Measurements from ENCODE around the gene STUM.

The STUM gene

DNA sequence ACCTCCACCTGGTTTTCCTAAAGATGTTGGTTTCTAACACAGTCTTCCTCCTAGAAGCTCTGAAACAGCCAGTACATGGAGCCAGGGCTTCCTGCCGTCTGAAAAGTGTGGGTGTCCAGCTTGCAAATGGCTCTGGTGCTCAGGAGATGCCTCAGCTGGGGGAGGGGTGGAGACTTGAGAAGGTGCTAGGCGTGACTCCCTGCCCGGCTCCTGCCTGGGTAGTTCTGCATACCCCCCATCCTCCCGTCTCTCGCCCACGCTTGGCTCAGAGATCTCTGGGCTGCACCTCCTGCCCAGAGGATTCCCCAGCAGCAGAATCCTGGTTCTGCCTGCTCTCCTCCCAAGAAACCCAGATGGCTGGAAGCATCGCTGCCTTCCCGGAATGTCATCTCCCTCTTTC, 16.9 kb downstream of the STUM start:
- DNase-seq, result no peak

DNA sequence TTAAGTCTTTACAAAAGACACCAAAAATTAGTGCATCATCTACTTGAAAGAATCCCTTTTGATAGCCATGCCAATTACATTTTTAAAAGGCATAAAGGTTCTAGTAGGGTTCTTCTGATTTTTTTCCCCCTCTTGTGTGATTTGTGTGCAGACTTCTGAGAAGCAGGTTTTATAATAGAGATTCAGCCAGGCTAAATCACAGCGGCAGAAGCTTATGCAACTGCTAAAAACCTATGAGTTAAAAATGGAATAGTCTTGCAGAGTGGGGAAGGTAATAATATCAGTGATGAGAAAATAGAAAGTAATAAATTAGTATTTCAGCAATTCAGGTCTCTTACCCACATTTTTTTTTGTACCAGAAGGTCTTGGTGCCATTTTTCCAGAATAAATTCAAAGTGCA, 17.7 kb downstream of the STUM start:
- DNase-seq, result no peak

DNA sequence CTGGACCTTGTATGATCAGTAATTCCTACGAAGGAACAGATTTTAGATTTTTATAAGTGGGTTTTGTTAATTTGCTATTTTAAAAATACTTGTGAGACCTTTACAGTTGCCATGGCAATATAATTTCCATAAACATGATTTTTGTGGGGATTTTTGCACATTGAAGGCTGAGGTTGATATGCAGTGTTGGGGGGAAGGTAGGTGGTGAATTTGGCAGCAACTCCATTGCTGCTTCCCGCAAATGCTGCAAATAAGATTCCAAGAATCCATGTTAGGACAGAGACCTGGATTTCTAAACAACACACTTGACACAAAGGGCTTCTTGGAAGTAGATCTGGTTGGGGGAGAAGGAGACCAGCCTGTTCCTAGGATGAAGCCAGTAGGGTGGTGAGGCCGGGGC, 18.2 kb downstream of the STUM start:
- DNase-seq, result no peak

DNA sequence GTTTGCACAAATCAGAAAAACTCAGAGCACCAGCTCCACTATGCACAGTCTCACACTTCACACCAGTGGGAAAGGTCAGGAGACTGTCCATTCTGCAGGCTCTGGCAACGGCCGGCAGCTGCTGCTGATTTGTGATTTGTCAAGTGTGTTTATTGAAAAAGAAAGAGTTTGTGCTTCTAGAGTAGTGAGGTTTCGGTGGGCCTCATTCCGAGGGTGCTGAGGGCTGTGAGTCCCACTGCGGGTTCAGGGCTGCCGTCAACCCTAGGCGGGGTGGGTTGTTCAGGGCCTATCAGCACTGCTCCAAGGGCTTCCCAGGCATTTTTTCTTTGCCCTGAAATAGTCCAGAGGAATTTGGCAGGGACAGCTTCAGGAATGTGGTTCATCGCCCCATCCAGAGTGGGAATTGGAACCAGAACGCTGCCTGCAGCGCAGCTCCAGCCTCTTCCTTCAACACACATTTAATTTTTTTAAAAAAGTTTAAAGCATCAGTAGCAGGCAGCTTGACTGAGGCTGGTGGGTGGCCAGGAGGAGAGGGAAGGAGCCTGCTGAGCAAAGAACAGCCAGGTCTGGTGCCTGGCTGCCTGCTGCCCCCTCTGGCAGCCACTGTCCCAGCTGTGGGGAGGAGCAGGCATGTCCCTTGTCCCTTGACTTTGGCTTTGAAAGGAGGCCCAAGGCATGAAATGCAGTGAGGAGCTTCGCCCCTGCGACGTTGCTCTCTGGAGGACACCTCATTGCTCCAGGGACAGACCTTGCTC, 19.7 kb downstream of the STUM start:
- DNase-seq, result no peak

DNA sequence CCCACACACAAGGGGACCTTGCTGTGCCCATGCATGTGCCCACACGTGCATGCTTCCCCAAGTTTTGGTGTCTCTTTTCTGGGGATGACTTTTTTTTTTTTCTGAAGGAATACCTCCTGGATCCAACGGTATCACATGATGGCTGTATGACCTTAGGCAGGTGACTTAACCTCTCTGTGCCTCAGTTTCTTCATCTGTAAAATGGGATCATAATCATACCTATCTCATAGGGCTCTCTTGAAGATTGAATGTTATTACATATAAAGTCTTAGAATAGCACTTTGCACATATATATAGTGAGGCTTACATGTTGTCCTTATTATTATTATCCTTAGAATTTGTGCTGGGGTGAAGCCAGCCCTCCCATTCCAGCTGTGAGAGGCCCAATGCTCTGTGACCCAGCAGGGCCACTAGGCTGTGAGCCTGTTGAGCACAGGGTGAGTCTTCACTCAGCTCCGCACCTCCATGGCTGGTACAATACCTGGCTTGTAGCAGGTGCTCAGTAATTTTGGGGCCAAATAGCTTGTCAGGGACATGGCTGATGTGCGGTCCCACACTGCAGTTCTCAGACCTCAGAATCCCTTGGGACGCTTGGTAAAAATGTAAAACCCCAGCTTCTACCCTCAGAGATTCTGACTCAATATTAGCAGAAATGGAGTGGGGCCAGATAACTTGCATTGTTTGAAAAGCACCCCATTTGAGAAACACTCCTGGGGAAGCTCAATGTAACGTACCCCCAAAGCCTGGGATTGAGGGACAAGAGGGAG, 20.6 kb downstream of the STUM start:
- no peak for DNase-seq

DNA sequence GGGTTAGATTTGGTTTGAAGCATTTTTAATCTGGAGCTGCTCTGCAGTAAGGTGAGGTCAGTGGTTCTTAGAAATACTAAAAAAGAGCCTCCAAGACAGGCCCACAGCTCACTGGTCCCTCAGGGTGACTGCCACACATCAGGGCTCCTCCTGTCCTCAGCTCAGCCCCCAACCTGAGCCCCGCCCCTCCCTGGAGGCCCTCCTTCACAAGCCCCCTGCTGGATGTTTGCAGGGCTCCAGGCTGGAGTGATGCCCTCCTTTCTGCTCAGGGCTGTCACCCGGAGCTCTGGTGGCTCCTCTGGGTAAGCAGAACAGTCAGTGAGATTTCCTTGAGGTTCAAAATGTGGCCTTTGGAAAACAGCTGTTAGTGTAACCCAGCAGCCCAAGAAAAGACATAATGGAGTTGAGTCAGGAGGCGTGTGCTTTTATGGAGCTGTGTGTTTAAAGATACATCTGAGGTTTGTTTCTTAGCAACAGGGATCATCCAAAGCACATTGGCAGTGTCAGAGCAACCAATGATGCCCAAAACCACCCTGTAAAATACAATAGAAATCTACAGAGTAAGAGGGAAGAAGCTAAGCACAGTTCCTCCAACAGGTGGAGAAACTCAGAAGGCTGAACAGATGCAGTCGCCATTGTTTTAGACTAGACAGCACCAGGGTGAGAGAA, 21.4 kb downstream of the STUM start:
- DNase-seq, result no peak

DNA sequence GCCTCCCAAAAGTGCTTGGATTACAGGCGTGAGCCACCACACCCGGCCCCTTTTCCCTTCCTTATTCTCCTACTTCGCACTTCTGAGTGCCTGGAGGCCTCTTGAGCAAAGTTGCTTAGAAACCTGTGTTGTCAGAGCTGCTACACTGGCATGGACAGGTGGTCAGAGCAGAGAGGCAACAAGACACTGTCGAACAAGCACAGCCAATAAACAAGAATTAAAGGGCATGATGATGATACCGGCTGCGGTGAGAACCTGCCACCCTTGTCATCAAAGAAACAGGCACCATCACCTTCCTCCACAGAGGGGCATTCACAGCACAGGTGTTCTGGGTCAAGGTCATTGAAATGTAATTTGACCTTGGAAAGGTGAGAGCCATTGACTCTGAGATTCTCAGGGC, 23.3 kb downstream of the STUM start:
- DNase-seq, result no peak

DNA sequence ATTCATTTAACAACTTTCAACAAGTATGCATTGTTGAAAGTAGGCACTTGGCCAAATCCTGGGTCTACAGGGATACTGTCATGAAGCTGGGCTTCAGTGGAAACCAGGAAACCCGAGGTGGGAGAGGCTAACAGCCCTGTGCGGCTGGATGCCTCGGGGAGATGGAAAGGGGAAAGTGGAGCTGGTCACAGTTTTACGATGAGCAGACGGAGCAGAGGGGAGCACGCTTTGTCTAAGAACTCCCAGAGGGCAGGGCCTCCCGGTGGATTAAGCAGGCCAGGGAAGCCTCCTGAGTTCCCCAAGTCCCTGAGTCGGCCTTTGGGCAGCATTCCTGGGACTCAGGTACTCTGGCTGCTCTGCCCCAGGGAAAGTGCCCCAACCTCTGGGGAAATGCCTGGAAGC, 23.8 kb downstream of the STUM start:
- DNase-seq, result no peak

DNA sequence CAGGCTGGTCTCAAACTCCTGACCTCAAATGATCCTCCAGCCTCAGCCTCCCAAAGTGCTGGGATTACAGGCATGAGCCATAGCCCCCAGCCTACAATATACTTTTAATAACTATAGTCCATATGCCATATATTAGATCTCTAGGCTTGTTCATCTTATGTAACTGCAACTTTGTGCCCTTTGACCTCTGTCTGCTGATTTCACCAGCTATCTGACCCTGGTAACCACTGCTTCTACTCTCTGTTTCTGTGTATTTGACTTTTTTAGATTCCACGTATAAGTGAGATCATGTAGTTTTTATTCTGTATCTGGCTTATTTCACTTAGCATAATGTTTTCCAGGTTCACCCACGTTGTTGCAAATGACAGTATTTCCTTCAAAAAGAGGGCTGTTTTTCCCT, 25.5 kb downstream of the STUM start:
- DNase-seq, result no peak

DNA sequence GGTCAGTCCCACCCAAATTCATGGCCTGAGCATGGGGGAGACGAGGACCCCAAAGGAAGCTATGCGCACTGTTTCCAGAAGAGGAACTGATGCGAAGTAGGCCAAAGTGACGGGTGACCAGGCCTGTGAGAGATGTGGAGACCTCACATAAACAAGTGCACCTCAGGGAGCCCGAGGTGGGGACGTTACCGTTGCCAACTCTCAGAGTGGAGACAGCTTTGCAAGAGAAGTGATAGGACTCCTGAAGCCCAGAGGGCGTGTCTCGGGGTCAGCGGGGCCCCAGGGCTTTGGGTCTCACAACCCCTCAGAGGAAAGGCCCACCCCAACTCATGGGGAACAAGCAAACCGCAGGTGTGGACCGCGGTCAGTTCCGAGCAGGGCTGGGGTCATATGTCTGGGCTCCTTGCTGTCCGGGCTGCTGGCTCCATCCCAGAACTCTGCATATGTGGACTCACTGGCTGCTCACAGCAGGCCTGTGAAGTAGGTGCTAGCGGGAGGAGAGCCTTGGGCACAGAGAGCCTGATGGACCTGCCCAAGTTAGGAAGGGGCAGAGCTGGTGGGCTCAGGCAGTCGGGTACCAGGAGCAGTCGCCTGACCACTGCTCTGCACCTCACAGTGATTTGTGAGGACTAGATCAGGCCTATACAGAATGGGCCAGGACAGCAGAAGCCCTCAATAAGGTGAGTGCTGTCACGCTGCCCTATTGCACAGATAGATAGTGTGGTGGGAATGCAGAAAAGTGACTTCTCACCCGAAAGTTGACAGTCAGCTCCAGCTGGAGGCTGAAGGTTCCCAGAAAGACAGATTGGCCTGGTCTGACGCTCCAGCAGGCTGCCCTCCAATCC, 26.2 kb downstream of the STUM start:
- DNase-seq, result no peak

DNA sequence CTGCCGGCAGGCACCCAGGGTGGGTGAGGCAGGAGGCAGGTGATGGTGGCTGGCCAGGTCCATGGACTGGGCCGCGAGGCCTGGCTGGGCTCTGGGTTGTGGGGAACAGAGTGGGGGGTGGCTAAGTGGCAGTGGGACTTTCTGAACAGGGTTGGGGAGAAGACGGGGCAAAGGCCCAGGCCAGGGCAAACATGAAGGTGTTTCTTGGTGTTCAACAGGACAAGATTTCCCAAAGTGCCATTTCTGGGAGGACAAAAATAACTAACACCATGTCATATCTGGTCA, 26.8 kb downstream of the STUM start:
- DNase-seq, result no peak

DNA sequence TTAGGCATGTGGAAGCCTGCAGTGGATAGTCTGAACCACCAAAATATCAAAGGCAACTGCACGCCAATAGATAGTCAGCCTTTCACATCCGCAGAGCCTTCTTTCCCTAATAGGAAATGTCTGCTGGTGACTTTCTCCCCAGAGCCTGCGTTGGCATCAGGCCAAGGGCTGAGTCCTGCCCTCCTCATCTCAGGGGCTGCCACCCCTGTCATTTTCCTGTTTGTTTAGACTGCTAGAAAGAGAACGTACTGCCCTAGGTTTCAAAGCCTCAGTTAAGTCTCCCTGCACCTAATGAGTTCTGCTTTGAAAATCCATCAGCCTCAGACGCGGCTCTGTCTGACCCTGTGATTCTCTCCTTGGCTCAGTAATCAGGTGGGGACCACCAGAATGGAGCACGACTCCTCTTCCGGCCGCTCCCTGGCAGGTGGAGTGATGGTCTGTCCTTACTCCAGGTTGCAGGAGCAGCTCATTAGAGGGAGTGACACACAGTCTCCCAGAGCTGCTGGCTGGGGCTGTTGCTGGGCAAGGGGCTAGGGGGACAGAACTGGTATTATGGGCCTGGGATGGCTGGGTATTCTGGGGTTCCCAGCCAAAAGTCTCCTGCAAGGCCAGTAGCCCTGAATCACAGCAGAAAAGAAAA, 27.3 kb downstream of the STUM start:
- no peak for DNase-seq

DNA sequence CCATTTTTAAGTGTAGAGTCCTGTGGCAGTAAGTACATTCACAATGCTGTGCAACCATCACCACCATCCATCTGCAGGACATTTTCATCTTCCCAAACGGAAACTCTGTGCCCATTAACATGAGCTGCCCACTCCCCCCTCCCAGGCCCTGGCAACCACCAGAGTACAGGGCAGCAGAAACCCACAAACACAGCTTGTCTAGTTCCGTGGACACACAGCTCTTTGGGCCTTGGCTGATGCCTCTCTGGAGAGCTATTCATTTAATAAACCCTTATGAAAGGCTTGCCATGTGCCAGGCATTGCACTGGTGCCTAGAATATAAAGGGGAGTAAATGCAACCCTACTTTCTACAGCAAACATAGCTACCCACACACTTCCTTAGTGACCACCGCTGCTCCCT, 28.0 kb downstream of the STUM start:
- DNase-seq, result no peak

DNA sequence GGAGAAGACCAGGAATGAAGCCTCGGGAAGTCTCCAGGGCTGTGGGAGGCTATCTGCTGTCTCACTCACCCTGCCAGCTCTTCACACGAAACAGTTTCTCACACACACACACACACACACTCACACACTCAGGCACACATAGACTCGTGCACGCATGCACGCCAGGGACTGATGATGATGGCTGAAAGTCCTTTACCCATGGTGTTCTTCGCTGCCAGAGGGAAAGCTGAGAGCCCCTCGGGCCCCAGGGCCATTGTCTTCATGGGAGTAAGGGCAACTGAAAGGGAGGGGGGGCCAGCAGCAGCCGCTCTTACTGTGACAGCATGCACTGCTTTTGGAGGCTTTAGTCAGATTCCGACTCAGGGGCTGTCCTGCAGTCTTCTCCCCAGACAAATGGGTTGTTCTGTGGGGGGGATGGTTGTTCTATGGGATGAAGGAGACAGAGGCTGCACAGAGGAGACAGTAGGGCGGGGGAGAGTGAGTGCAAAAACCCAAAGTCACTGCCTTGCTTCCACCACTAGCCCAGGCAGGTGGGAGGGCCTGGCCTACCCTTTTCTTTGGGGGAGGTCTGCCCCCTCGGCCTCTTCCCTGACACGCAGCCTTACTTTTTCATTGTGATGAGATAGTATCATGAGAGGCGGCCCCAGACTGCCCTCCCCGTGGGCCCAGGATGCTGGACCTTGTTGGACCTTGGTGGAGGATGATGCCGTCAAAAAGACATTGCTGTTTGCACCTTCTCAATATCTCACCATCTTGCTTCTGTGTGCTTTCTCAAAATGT, 29.0 kb downstream of the STUM start:
- no peak for DNase-seq

DNA sequence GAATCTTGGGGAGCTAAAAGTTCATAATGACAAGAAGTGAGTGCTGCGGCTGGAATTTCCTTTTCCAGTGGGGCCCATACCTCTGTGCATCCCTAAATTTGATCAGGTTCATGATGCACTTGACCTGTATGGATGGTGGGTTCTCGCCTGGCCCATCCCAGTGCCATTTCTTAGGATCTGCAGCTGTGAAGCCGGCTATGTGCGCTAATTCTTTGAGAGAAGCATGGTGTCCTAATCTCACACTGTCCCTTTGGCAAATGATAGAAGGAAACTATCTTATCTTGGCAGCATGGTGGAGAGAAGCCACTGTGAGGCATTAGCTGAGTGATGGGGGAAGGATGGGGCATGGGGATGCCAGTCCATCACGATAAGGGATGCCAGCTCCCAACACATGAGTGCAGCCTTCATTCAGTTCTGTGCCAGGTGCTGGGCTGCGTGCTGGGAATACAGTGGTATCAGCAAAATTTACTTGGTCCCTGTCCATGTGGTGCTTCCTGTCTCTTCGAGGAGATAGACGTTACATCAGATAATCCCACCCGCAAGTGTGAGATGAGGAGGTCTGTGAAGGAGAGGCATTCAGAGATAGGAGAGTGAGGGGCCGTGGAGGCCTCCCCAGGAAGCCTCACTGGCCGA, 30.5 kb downstream of the STUM start:
- DNase-seq, result no peak

DNA sequence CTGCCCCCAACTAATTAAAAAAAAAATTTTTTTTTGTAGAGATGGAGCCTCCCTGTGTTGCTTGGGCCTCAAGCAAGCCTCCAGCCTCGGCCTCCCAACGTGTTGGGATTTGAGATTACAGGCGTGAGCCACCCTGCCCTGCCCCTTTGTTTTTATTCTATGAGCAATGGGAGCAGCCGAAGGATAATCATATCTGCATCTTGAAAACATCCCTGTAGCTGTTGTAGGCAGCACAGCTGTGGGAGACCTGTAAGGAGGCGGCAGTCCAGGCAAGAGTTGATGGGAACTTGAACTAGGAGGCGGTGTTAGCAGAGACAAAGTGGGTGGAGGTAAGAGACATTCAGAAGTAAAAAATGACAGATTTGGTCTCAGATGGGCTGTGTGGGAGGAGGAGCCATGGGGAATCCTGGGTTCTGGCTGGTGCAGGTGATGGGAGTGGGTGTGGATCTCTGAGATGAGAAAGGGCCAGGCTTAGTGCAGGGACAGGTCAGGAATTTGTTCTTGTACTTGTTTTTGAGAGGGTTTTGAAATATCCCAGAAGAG, 31.3 kb downstream of the STUM start:
- no peak for DNase-seq

DNA sequence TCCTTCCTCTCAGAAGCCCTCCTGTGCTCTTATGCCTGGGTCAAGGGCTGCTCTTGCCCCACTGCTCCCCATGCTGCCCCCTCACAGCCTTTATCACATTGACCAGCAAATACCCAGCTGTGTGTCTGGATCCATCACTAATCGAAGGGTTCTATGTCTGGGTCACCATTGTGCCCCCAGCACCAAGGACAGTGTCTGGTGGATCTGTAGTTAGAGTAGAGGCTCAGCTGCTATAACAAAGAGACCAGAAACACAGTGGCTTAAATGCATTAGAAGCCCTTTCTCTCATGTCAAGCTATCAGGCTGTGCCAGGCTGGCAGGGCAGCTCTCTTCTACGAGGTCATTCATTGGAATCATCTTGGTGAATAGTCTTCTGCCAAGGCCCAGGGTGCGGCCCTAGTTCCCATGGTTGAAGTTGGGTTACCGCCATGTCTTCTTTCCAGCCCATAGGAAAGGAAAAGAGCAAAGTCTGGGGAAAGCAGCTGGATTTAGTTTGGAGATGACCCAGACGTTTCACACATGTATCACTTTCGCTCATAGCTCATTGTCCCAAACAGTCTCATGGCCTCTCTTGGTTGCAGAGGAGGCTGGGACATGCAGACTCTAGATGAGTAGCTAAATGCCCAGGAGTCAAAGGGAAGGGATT, 32.2 kb downstream of the STUM start:
- no peak for DNase-seq

DNA sequence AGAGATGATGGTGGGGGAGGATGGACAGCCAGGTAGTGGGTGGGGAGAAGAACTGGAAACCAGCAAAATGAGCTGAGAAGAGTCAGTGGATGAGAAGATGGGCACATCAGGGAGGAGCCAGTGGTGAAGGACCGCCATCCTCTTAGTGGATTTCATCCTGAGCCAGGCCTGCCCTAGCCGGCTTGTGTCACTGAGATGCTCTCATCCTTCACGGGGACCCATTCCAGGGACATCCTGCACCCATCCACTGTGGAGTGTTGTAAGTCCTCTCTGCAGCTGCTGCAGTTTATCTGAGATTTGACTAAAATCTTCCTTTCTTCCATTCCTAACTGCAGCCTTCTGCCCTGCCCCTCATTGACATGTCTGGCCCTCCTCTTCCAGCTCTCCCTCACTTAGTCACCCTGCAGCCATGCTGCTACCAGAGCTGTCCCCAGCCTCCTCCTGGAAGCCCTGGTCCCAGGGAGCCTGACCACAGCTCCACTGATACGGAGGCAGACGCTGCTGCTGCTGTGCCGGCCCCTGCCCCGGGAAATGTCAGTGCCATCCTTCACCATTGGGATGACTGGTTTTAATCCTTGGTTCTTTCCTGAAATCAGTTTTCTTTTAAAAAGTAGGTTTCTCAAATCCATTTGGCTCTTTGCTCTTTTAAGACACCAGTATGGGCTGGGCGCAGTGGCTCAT, 33.2 kb downstream of the STUM start:
- no peak for DNase-seq

DNA sequence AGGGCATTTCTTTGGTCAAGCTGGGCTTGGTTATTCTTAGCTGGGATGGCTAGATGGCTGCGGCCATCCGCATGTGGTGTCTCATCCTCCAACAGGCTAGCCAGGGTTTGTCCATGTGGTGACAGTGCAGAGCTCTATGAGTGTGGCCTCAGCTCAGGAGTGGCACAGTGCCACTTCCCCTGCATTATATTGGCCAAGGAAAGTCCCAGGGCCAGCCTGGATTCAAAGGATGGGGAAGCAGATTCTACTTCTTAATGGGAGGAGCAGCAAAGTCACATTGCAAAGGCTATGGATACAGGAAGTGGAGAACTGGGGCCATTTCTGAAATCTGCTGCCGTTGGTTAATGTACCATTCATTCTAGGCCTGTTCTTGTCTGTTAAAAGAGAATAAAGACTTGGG, 34.4 kb downstream of the STUM start:
- DNase-seq, result no peak

DNA sequence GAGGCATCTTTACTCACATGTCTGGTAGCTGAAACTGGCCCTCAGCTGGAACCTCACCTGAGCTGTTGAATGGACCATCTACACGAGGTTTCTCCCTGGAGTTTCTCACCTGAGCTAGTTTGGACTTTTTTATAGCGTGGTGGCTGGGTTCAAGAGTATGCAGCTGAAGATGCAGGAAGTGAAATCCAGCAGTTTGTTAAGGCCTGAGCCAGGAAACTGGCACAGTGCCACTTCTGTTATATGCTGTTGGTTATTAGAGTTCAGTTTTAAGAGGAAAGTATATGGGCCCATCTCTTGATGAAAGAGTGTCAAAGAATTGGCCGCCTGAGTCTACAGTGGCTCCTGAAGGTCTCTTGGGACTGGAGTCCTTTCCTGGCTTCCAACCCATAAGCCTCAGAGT, 35.6 kb downstream of the STUM start:
- no peak for DNase-seq

Data from NCI-H226 (cell line).